Ishikawa (cell line): Measurements from ENCODE around the gene ATP6V1C2.

ENCODE experiments used
- CEBPB ChIP-seq: IDR thresholded peaks from 2 replicates; pipeline ENCODE4 v1.6.1; 2012
- EP300 ChIP-seq: IDR thresholded peaks from 2 replicates; pipeline ENCODE4 v1.6.1; 2012; ENCODE audit warnings: borderline replicate concordance

- TF ChIP-seq EP300, result no peak
- no peak for TF ChIP-seq CEBPB
Measured at GRCh38 chr2:10688921-10689807, 32.3 kb upstream of the ATP6V1C2 start.
